Astrocyte (in vitro differentiated cells and primary cell): Measurements from ENCODE around the gene GTF2F1.

Experiments
- EZH2 ChIP-seq: IDR thresholded peaks from 2 replicates; pipeline ENCODE4 v1.6.1; 2012; ENCODE audit warnings: mild to moderate bottlenecking, low read length, inconsistent platforms; ENCODE audit not compliant: insufficient read depth
- TF ChIP-seq, protein P1 (sequence below): IDR thresholded peaks from 2 replicates; pipeline ENCODE4 v1.5.1; 2011; ENCODE audit warnings: low read depth, mild to moderate bottlenecking, inconsistent platforms, low read length, moderate library complexity; ENCODE audit not compliant: insufficient read depth

- TF ChIP-seq, protein P1, sequence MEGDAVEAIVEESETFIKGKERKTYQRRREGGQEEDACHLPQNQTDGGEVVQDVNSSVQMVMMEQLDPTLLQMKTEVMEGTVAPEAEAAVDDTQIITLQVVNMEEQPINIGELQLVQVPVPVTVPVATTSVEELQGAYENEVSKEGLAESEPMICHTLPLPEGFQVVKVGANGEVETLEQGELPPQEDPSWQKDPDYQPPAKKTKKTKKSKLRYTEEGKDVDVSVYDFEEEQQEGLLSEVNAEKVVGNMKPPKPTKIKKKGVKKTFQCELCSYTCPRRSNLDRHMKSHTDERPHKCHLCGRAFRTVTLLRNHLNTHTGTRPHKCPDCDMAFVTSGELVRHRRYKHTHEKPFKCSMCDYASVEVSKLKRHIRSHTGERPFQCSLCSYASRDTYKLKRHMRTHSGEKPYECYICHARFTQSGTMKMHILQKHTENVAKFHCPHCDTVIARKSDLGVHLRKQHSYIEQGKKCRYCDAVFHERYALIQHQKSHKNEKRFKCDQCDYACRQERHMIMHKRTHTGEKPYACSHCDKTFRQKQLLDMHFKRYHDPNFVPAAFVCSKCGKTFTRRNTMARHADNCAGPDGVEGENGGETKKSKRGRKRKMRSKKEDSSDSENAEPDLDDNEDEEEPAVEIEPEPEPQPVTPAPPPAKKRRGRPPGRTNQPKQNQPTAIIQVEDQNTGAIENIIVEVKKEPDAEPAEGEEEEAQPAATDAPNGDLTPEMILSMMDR = no peak
- TF ChIP-seq EZH2 = no peak
Observed at GRCh38 chr19:6340493-6341201, 52.3 kb downstream of the GTF2F1 start.
